ENCODE measurements around the gene LRRC37A3. TPM values are rescaled to one million over a fixed set of nuclear protein-coding genes. Genes with fewer than 3 reads are reported as not detected.
"Not testable (repeated sequence)": the region's sequence is repeated elsewhere in the genome, so short reads cannot be mapped to it uniquely, and the experiment has no call there.

LRRC37A3 gene
- total RNA-seq, 2 experiments from 2014 or later = 17.2 to 19.0 TPM

GRCh38 chr17:64808178-64808977 is 110.9 kb downstream of the LRRC37A3 start:
- H3K27me3 Mint-ChIP-seq, POLR2A ChIA-PET, CTCF ChIA-PET, H3K9me3 Mint-ChIP-seq: not testable (repeated sequence)
- peak; percentile 79 for DNase-seq
- Mint-ChIP-seq H3K36me3 (ENCODE audit: low read depth) (peaks cover 20% of the 10 kb centered on the region), H3K4me3 (peak overlapping the region; percentile 1), H3K27ac (peak overlapping the region; percentile 95), H3K4me1 (peaks cover 24% of the 10 kb centered on the region)

Other genes with a start within 250 kb of the LRRC37A3 start
- 10 to 100 TPM; 95.1 TPM for gene GNA13, start 137.3 kb upstream of the LRRC37A3 start, total RNA-seq
- gene RGS9, start 217.9 kb upstream of the LRRC37A3 start, total RNA-seq = 10 to 100 TPM; 30.4 to 31.2 TPM

Measured in activated CD4-positive, alpha-beta memory T cell treated with anti-CD3 and anti-CD28 coated beads, Interleukin-2, amount 10 ng/mL, durations not matched to agents 7 days and 5 days (primary cell).